ENCODE measurements around the gene RBP7.

Gene RBP7

DNA sequence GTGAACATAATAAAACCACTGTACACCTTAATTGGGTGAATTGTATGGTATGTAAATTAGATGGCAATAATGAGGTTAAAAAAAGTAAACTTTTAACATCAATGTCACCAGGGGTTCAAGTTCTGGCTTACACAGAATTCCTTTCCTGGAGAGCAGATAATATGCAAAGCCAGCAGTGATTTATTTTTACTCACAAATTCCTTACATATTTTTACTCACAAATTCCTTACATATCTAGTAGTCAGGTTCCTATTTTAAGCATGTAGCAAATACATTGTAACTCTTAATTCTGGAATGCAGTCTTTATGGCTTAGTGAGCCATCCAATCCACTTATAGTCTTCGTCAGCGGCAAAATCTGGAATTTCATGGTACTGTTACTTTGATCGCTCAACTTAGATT, 34.4 kb downstream of the RBP7 start:
- no peak for DNase-seq (ENCODE audit: low read depth in 2 of 2)

DNA sequence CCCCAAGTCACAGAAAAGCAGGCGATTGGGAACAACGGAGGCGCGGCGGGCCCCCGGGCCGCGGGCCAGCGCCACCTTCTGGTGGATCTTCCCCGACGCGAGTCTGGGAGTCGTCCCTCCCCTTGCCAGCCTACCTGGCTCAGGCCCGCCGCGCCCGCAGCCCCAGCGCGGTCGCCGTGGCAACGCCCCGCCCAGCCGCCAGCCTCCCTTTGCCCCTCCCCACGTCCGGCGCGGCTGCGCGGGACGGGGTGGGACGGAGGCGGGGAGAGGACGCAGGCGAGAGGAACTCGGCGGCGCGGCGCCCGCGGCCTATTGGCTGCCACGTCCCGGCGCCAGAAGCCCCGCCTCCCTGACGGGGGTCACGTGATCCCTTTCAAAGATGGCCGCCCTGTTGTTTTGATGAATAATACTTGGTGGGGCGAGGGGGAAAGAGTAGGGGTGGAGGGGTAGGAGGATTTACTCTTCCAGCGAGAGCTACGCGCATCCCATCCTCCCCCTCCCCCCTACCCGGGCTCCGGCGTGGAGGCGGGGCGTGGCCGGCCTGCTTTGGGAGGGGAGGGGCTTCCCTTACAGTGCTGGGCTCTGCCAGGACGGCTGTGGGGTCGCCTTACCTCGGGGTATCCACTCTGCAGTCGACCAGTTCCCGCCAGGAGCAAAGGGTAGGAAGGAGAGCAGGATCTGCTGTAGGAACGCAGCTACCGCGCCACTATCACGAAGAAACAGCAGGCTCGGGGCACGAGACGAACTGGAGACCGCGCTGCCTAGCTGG, 35.7 kb downstream of the RBP7 start, which contains the start of gene UBE4B:
TSS of gene UBE4B (plus strand) at position 369 of the 769 bp plus-strand sequence. CDS start 713 bp downstream, outside the sequence.
- DNase-seq (ENCODE audit: low read depth in 2 of 2), result peak; percentile 96 to 99

DNA sequence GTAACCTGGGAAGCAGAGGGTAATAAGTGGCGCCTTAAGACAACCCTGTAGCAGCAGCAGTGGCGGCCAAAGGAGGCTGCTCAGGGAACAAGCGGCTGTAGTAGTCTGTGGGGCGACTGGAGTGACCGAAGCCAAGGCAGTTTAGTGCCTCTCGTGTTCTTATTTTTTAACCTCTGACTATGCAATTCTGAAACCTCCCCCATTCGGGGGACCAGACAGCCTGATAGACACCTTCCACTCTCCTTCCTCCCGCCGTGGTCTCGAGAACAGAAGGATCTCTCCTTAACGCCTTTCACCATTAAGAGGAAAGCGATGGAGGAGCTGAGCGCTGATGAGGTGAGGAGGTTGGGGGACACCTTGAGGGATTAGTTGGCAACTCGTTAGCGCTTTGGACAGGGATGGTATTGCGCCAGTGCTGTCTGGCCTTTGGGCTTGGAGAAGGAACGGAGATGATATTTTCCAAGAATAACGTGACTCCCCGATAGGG, 36.4 kb downstream of the RBP7 start:
- DNase-seq (ENCODE audit: low read depth in 2 of 2), result peak in 1 of 2 donors; percentile 4

DNA sequence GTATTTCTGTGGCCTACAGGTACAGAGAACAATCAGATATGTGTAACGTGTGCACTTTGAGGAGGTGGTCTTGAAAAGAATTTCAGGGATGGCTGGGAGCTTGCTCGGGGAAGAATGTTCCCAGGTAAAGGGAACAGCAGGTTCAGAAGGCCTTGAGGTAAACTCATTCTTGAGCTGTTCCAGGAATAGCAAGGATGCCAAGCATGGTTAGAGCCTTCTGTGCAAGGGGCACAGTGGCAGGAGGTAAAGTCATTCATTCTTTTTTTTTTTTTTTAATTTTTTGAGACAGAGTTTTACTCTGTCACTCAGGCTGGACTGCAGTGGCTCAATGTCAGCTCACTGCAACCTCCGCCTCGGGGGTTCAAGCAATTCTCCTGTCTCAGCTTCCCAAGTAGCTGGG, 45.7 kb downstream of the RBP7 start:
- no peak for DNase-seq (ENCODE audit: low read depth in 2 of 2)

DNA sequence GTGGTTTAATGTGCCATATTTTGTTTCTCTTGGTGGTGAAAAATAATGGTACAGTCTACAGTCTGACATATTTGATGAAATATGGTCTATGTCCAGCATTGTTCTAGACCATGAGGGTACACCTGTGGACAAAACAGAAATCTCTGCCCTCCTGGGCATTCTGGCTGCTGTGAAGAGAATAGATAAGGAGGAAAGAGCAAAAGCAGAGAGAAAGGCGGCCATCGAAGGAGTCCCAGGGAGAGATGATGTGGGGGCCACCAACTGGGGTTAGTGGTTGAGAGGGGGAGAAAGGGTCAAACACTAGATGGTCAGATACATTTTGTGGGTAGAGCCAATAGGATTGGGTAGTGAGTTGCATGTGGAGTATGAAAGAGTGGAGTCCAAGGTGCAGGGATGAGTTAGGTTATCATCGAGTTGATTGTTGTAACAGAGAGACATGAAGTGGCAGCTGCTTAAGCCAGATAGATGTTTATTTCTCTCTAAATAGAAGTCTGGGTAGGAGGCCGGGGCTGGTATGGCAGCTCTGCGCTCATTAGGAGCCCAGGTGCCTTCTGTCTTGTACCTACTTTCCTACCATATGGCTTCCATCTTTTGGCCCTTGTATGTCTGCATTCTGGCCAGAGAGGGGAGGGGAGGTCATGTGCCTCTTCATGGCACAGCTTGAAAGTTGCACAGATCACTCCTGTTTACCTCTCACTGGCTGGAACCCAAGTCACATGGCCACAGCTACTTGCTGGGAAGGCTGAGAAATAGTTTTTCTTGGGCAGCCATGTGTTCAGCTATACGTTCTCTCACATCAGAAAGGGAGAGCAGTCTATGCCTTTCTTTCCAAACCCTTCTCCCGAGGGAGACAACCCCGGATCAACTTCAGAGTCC, 48.7 kb downstream of the RBP7 start:
- DNase-seq (ENCODE audit: low read depth in 2 of 2), result no peak

DNA sequence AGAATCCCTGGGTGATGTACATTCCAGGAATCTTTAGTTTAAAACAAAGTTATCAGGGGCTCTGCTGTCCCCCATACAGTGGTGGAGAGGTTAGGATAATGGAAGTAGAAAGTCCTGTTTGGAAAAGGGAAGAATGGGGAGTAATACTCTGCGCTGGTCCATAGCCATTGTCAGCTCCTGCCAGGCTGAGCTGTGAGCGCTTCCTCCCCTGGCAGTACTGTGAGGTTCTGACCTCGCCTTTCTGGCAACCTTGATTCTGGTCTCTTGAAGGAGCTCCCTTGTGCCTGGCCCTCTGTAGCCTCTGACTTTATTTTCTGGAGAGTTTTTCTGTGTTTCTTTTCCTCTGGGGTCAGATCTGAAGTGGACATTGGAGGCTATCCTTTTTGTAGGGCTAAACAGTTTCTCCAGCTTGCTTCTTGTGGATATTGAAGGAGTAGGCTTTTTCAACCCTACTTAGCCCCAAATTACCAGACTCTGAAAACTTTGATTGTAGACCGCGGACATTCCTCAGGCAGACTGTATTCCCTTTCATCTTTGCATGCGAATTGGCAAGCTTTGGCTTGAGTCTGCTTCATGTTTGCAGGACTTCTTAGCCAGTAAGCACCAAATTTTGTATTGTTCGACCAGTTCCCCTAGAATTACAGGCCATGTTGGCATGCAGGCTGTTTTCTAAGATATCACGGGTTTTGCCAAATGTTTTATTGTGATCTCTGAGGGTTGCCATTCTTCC, 49.5 kb downstream of the RBP7 start:
- no peak for DNase-seq (ENCODE audit: low read depth in 2 of 2)

DNA sequence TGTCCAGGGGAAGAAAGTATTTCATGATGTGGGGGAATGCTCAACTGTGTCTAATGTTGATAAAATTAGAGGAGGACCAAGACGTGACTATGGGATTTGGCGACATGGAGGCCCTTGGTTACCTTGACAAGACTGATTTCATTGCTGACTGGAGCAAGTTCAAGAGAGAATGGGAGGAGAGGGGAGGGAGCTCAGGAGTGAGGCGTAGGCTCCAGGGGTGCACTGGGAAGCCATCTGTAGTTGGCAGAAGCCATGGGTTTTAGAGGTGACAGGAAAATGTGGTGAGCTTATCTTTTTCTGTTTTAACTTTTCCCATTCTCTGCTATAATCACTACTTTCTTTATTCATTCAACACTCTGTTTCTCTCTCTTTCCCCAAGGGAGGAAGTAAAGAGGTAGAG, 51.6 kb downstream of the RBP7 start:
- DNase-seq (ENCODE audit: low read depth in 2 of 2), result no peak

DNA sequence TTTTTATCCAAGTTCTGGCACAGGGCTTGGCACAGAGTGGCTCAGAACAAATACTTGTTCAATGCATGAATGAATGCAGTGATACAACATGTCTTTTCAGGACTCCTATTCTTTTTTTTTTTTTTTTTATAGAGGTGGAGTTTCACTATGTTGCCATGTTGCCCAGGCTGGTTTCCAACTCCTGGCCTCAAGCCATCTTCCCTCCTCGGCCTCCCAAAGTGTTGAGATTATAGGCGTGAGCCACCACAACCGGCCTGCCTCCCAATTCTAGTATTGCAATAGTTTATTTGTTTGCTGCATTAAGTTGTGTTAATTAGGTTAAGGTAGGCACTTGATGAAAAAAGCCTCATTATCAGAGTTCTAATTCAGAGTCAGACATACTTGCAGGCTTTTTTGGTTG, 53.6 kb downstream of the RBP7 start:
- DNase-seq (ENCODE audit: low read depth in 2 of 2), result no peak

DNA sequence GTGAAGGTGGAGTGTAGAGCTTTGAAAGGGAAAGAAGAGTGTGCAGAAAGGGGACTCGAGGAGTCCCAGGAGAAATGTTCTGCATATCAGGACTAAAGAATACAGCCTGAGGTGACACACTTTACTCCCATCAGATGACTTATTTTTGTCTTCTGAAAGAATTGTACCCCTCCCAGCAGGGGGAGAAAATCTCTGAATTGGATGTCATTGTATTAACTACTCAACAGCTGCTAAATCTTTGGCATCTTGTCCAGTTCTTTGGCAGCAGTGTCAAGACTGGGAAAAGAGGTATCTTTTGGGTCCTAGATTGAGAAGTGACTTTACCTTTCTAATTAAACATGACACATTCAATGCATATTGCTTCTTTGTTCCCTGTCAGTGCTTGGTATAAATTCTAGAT, 54.6 kb downstream of the RBP7 start:
- no peak for DNase-seq (ENCODE audit: low read depth in 2 of 2)

DNA sequence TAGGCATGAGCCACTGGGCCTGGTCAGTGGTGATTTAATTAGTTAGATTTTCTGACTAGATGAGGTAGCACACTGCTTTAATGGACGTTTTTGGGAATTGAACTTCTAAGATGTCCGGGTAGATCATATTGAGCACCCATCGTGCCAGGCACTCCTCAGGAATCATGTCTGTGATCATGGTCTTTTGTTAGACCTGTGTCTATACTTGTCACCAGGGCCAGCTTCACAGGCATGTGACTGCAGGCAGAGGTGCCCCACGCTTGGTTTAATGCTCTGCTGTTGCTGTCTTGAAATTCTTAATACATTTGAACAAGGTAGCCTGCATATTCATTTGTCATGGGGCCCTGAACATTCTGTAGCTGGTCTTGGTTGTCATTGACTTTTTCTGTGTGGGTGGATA, 55.3 kb downstream of the RBP7 start:
- DNase-seq (ENCODE audit: low read depth in 2 of 2), result no peak

DNA sequence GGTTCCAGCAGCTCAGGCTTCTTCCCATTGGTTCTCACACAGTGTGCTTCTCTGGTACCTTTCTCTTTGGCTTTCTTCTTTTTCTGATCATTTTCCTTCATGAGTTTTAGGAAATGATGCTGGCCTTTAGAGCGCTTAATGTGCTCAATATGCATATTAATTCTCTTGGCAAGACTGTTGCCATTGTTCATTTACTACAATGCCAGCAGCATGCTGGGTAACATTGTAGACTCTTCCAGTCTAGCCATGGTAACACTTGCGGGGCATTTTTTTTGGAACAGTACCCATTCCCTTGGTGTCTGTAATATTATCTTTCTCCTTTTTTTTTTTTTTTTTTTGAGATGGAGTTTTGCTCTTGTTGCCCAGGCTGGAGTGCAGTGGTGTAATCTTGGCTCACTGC, 57.4 kb downstream of the RBP7 start:
- no peak for DNase-seq (ENCODE audit: low read depth in 2 of 2)

DNA sequence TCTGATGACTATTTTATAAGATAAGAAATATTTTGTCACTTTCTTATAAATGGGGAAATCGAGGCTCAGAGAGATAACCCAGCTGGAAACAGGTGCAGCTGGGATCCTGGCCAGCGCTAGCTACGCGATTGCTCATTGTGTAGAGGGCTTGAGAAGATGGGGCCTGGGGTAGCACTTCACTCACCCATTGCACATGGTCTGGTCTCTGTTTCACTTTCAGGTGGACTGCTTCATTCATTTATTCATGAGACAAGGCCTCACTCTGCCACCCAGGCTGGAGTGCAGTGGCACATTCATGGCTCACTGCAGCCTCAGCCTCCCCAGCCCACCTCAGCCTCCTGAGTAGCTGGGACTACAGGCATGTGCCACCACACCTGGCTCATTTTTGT, 59.6 kb downstream of the RBP7 start:
- no peak for DNase-seq (ENCODE audit: low read depth in 2 of 2)

DNA sequence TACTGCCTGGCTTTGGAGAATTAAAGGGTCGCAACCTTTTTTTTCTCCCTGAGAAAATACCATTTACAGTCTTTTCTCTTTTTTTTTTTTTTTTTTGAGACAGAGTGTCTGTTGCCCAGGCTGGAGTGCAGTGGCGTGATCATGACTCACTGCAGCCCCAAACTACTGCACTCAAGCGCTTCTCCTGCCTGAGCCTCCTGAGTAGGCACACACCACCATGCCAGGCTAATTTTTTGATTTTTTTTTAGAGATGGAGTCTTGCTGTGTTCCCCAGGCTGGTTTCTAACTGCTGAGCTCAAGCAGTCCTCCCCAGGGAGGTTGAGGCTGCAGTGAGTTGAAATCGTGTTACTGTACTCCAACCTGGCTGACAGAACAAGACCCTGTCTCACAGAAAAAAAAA, 60.3 kb downstream of the RBP7 start:
- no peak for DNase-seq (ENCODE audit: low read depth in 2 of 2)

DNA sequence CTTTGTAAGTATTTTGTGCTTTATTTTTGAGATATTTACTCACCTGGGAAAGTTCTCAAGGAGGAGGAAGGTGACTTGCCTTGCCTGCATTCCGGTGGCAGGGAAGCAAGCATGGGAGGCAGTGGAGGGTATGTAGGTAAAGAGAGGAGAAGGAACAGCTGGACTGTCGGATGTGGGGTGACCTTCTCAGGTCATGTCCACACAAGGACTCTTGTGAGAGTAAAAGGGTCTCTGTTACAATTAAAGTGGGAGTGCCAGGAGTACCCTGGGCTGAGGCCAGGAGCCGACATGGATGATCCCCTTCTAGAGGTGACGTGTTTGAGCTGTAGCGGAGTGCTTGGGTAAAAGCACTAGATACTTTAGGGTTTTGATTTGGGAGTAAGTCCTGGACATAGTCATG, 60.8 kb downstream of the RBP7 start:
- DNase-seq (ENCODE audit: low read depth in 2 of 2), result no peak

DNA sequence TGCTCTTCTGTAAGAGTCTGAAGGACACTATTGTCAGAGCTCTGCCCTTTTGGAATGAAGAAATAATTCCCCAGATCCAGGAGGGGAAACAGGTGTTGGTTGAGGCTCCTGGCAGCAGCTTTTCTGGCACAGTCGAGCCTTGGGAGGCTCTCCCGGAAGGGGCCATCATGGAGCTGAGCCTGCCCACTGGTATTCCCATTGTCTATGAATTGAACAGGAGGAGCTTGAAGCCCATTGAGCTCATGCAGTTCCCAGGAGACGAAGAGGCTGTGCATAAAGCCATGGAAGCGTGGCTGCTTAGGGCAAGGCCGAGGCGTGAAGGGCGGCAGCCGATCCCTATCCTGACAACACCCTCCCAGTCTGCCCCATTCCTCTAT, 62.3 kb downstream of the RBP7 start:
- no peak for DNase-seq (ENCODE audit: low read depth in 2 of 2)

DNA sequence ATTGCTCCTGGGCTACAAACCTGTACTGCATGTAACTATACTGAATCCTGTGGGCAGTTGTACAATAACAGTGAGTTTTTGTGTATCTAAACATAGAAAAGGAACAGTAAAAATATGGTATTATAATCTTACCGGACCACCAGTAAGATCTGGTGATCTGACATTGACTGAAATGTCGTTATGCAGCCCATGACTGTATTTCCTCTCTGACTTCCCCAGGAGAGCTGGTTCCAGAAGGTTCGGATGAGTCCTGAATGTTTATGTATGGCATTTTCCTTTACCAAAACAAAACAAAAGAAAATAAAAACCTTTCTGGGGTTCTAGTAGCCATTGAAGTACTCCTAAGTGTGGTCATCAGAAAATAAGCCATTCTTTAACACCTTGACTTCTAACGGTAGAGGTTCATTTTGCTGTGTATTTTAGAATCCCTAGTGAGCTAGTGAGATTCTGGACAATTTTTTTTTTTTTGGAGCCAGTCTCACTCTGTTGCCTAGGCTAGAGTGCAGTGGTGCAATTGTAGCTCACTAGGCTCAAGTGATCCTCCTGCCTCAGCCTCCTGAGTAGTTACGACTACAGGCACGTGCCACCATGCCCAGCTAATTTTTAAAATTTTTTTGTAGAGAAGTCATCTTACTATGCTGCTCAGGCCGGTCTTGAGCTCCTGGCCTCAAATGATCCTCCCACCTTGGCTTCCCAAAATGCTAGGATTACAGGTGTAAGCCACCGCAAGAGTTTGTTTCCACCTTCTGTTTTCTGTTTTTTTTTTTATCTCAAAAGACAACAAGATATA, 63.5 kb downstream of the RBP7 start:
- DNase-seq (ENCODE audit: low read depth in 2 of 2), result no peak

DNA sequence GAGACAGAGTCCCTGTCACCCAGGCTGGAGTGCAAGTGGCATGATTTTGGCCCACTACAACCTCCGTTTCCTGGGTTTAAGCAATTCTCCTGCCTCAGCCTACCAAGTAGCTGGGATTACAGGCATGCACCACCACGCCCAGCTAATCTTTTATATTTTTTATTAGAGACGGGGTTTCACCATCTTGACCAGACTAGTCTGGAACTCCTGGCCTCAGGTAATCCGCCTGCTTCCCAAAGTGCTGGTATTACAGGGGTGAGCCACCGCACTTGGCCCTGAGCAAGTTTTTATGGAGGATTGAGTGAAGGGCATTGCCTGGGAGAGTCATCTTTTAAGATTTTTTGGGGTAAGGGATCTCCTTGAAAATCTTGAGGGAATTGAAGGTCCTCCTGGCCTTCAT, 64.2 kb downstream of the RBP7 start:
- no peak for DNase-seq (ENCODE audit: low read depth in 2 of 2)

DNA sequence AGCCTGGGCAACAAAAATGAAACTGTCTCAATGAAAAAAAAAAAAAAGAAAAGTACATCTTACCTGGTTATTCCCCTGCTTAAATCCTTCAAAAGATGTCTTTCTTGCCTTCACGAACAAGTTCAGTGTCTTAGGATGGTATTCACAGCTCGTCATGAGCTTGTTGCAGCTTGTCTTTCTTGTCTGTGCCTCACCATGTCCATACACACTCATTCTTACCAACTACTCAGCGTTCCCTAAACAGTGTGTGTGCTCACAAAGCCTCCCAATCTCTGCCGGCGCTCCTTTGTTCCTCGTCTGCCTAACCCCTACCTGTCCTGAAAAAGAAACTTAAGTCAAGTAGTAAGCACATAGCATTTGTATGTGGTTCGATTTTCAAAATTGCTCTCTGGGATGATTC, 66.8 kb downstream of the RBP7 start:
- DNase-seq (ENCODE audit: low read depth in 2 of 2), result no peak

DNA sequence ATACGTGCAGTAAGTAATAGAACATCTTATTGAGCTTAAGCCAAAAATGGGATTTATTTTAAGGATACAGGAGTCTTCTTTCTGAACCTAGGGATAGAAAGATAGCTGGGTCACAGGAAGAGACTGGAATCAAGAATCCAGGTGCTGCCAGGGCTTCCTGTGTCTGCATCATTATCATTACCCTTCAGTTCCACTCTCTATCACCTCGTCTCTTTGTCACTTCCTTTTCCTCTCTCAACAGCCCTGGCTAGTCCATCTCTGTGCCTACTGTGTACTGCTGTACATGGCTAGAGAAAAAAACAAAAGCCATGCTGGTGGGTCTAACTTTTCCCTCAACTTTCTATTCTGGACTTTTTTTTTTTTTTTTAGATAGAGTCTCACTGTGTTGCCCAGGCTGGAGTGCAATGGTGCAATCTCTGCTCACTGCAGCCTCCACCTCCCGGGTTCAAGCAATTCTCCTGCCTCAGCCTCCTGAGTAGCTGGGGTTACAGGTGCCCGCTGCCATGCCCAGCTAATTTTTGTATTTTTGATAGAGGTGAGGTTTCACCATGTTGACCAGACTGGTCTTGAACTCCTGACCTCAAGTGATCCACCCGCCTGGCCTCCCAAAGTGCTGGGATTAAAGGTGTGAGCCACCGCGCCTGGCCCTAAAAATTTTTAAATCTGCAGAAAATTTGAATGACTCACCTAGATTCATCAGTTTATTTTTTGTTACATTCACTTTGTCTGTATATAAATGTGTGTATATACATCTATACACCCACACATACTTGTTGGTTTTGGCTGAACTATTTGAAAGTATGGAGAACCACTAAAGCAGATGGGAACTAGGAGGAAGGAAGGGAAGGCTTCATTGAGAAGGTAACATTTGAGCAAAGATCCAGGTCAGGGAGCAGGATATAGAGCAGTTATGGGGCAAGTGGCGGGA, 67.7 kb downstream of the RBP7 start:
- DNase-seq (ENCODE audit: low read depth in 2 of 2), result no peak

DNA sequence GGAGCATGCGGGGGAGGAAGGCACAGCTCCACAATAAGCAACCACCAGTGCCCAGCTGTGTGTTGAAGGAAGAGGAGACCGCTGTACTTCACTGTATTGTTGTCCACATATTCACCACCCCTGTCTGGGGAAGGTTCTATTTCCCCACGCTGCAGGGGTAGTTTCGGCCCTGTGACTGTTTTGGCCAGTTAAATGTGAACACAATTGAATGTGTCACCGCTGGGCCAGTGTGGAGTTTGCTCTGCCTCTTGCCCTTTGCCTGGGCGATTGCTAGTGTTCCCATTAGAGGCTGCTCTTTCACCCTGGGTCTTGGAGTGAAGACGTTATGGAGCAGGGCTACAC, 68.3 kb downstream of the RBP7 start:
- DNase-seq (ENCODE audit: low read depth in 2 of 2), result no peak
